Caco-2 (cell line): ENCODE measurements around the gene KCNQ5. TPM values are rescaled to one million over a fixed set of nuclear protein-coding genes. Genes with fewer than 3 reads are reported as not detected.

Experiments used
- BruUV-seq: library from RNA; stranded (reverse); fragments of 400-500 nt; replicated peaks from 2 replicates; lab custom pipeline; 2021; lab: Mats Ljungman, UMichigan
- CTCF ChIA-PET: fragments of 300-600 bp; sonication (Branson Sonifier 250); formaldehyde crosslinking; loops from one replicate; lab custom pipeline; 2022; ENCODE audit warnings: antibody characterized with exemption; lab: Charles Lee
- POLR2A ChIA-PET: fragments of 300-600 bp; sonication (Branson Sonifier 250); formaldehyde crosslinking; loops from one replicate; lab custom pipeline; 2022; ENCODE audit warnings: antibody characterized with exemption; lab: Charles Lee
- DNase-seq, 2 experiments: peaks; one replicate each; pipeline versions ENCODE4 v3.0.0 to v3.0.0-alpha.2; 2020 to 2022
- H3K27me3 ChIP-seq: replicated peaks from 2 replicates; pipeline ENCODE4 v1.6.0; 2011; ENCODE audit warnings: low read length; ENCODE audit not compliant: control insufficient read depth, insufficient read depth
- H3K36me3 ChIP-seq: 2 replicates; pipeline ENCODE4 v1.5.1; 2011; ENCODE audit warnings: low read length; ENCODE audit not compliant: control insufficient read depth, insufficient read depth
- H3K4me1 ChIP-seq: fragments of 250-450 bp; sonication (Bioruptor Pico); 2 replicates; pipeline ENCODE4 v1.5.1; 2020; ENCODE audit warnings: mild to moderate bottlenecking
- H3K4me3 ChIP-seq: 2 replicates; pipeline ENCODE4 v1.5.1; 2011; ENCODE audit warnings: low read depth, mild to moderate bottlenecking, control low read depth, low read length
- H3K9me3 ChIP-seq: fragments of 250-450 bp; sonication (Bioruptor Pico); 2 replicates; pipeline ENCODE4 v1.5.1; 2020; ENCODE audit warnings: mild to moderate bottlenecking, moderate library complexity
- H3K27ac Mint-ChIP-seq: one replicate; pipeline ENCODE4 v1.8.0; 2022; ENCODE audit warnings: mixed read lengths; ENCODE audit not compliant: unreplicated experiment
- H3K27me3 Mint-ChIP-seq: one replicate; pipeline ENCODE4 v1.8.0; 2022; ENCODE audit warnings: mixed read lengths; ENCODE audit not compliant: insufficient read depth, unreplicated experiment
- H3K36me3 Mint-ChIP-seq: one replicate; pipeline ENCODE4 v1.8.0; 2022; ENCODE audit warnings: mild to moderate bottlenecking, mixed read lengths; ENCODE audit not compliant: insufficient read depth, unreplicated experiment
- H3K4me1 Mint-ChIP-seq: one replicate; pipeline ENCODE4 v1.8.0; 2022; ENCODE audit warnings: low read depth, mixed read lengths; ENCODE audit not compliant: unreplicated experiment
- H3K4me3 Mint-ChIP-seq: one replicate; pipeline ENCODE4 v1.8.0; 2022; ENCODE audit warnings: mild to moderate bottlenecking, moderate library complexity, mixed read lengths; ENCODE audit not compliant: unreplicated experiment
- H3K9me3 Mint-ChIP-seq: one replicate; pipeline ENCODE4 v1.8.0; 2022; ENCODE audit warnings: mixed read lengths; ENCODE audit not compliant: unreplicated experiment
- CTCF ChIP-seq, 2 experiments: fragments of 200-600 bp in 1 of 2; IDR thresholded peaks; 1 replicate in 1 of 2; 2 replicates in 1 of 2; pipeline versions ENCODE4 v1.5.1 to v1.8.0; 2011 to 2022; ENCODE audit warnings: antibody characterized with exemption in 1 of 2, control low read depth in 1 of 2, inconsistent platforms in 1 of 2, low read depth in 1 of 2, low read length in 1 of 2, mild to moderate bottlenecking in 1 of 2, moderate library complexity in 1 of 2; ENCODE audit not compliant: insufficient read depth in 1 of 2, severe bottlenecking in 1 of 2, unreplicated experiment in 1 of 2
- intact Hi-C: fragments of 100-400 bp; cut with micrococcal nuclease; formaldehyde crosslinking; loops from one replicate; pipeline ENCODE4 v1.10.0; 2022; ENCODE audit not compliant: unreplicated experiment
- total RNA-seq: library from RNA; stranded (reverse); gene quantifications from 2 replicates; pipeline ENCODE4 v1.2.3, GENCODE V29; 2022

KCNQ5 gene
- total RNA-seq, 1 experiment from 2014 or later = 0.20 TPM

GRCh38 chr6:72720464-72720863, 98.6 kb downstream of the KCNQ5 start:
- ChIA-PET CTCF (no interaction called here), POLR2A (no interaction called here)
- H3K4me1 ChIP-seq = no peaks in the 10 kb centered on the region
- H3K4me1 Mint-ChIP-seq = no peaks in the 10 kb centered on the region
- no peaks in the 10 kb centered on the region for H3K27me3 ChIP-seq
- intact Hi-C loops = no loop called here
- H3K36me3 Mint-ChIP-seq = no peaks in the 10 kb centered on the region
- no peaks in the 10 kb centered on the region for H3K9me3 Mint-ChIP-seq
- H3K4me3 ChIP-seq = no peak overlapping the region
- BruUV-seq = no TSS peak
- no peak for DNase-seq
- H3K36me3 ChIP-seq = no peaks in the 10 kb centered on the region
- TF ChIP-seq CTCF (IDR thresholded peaks at IDR 0.05; ENCODE audit: insufficient read depth in 1 of 2, low read depth in 1 of 2, low read length in 1 of 2, severe bottlenecking in 1 of 2, unreplicated experiment in 1 of 2) = no peak
- H3K27ac Mint-ChIP-seq = no peak overlapping the region
- H3K9me3 ChIP-seq = no peaks in the 10 kb centered on the region
- peaks cover 5% of the 10 kb centered on the region for H3K27me3 Mint-ChIP-seq
- H3K4me3 Mint-ChIP-seq = no peak overlapping the region

GRCh38 chr6:72721346-72721745, 99.5 kb downstream of the KCNQ5 start:
- ChIA-PET POLR2A (no interaction called here), CTCF (no interaction called here)
- H3K27me3 ChIP-seq = no peaks in the 10 kb centered on the region
- H3K4me1 ChIP-seq = no peaks in the 10 kb centered on the region
- Mint-ChIP-seq H3K4me1 (no peaks in the 10 kb centered on the region), H3K27ac (no peak overlapping the region), H3K9me3 (no peaks in the 10 kb centered on the region), H3K36me3 (no peaks in the 10 kb centered on the region), H3K4me3 (no peak overlapping the region), H3K27me3 (peaks cover 5% of the 10 kb centered on the region)
- no peak for TF ChIP-seq CTCF (IDR thresholded peaks at IDR 0.05; ENCODE audit: insufficient read depth in 1 of 2, low read depth in 1 of 2, low read length in 1 of 2, severe bottlenecking in 1 of 2, unreplicated experiment in 1 of 2)
- no peak overlapping the region for H3K4me3 ChIP-seq
- BruUV-seq = no TSS peak
- no peak for DNase-seq
- no peaks in the 10 kb centered on the region for H3K9me3 ChIP-seq
- intact Hi-C loops = no loop called here
- H3K36me3 ChIP-seq = no peaks in the 10 kb centered on the region

GRCh38 chr6:72724545-72724944, 102.7 kb downstream of the KCNQ5 start:
- no peak for TF ChIP-seq CTCF (IDR thresholded peaks at IDR 0.05; ENCODE audit: insufficient read depth in 1 of 2, low read depth in 1 of 2, low read length in 1 of 2, severe bottlenecking in 1 of 2, unreplicated experiment in 1 of 2)
- H3K4me3 ChIP-seq = no peak overlapping the region
- H3K36me3 ChIP-seq = no peaks in the 10 kb centered on the region
- H3K36me3 Mint-ChIP-seq = no peaks in the 10 kb centered on the region
- H3K4me1 Mint-ChIP-seq = no peaks in the 10 kb centered on the region
- DNase-seq = no peak
- H3K27me3 Mint-ChIP-seq = peaks cover 5% of the 10 kb centered on the region
- H3K27me3 ChIP-seq = no peaks in the 10 kb centered on the region
- ChIA-PET CTCF (no interaction called here), POLR2A (no interaction called here)
- no peak overlapping the region for H3K4me3 Mint-ChIP-seq
- no TSS peak for BruUV-seq
- intact Hi-C loops = no loop called here
- no peak overlapping the region for H3K27ac Mint-ChIP-seq
- H3K9me3 ChIP-seq = no peaks in the 10 kb centered on the region
- no peaks in the 10 kb centered on the region for H3K4me1 ChIP-seq
- H3K9me3 Mint-ChIP-seq = no peaks in the 10 kb centered on the region
